ENCODE results near the gene GPAT2. TPM values are rescaled to one million over a fixed set of nuclear protein-coding genes. Genes with fewer than 3 reads are reported as not detected.
A peak's percentile ranks its signal among the peaks of the same experiment; 100 is the strongest.
"Not testable (repeated sequence)": the region's sequence is repeated elsewhere in the genome, so short reads cannot be mapped to it uniquely, and the experiment has no call there.

Gene GPAT2
- total RNA-seq, 1 donor from 2014 or later = not detected

DNA sequence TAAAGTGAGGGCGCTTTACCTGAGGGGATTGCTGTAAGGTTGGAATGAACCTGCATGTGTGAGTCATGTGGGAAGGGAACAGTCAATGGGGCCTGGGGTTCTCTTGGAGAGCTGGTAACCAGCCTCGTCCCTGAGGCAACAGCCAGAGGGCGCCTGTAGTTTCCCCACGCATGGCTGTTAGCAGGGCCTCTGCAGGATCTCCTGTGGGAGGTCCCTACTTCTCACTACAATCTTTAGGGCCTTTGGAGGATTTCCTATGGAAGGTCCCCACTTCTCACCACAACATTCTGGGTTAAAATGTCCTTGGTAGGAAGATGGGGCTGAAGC lies 23.6 kb downstream of the GPAT2 start:
- H2AFZ ChIP-seq (replicated peaks); H3K9me3 ChIP-seq (ENCODE audit: low read depth); H3K79me2 ChIP-seq (ENCODE audit: low read depth); H3K36me3 Mint-ChIP-seq; H3K4me1 Mint-ChIP-seq; H3K9me3 Mint-ChIP-seq; H3K4me1 ChIP-seq; H3K36me3 ChIP-seq; H3K27ac Mint-ChIP-seq; H3F3A ChIP-seq (ENCODE audit: low read depth); H3K9ac ChIP-seq; H3K27ac ChIP-seq; H4K20me1 ChIP-seq (ENCODE audit: low read depth): not testable (repeated sequence)
- peaks cover 10% of the 10 kb centered on the region for H3K27me3 Mint-ChIP-seq (ENCODE audit: insufficient read depth, low read depth)
- Histone ChIP-seq H3K4me3 (peak overlapping the region; percentile 31), H3K4me2 (peak overlapping the region; percentile 60), H3K27me3 (peaks cover 20% of the 10 kb centered on the region)
- DNase-seq (ENCODE audit: low spot score) = peak; percentile 34
- H3K4me3 Mint-ChIP-seq = peak overlapping the region; percentile 68
- TF ChIP-seq, protein P1, sequence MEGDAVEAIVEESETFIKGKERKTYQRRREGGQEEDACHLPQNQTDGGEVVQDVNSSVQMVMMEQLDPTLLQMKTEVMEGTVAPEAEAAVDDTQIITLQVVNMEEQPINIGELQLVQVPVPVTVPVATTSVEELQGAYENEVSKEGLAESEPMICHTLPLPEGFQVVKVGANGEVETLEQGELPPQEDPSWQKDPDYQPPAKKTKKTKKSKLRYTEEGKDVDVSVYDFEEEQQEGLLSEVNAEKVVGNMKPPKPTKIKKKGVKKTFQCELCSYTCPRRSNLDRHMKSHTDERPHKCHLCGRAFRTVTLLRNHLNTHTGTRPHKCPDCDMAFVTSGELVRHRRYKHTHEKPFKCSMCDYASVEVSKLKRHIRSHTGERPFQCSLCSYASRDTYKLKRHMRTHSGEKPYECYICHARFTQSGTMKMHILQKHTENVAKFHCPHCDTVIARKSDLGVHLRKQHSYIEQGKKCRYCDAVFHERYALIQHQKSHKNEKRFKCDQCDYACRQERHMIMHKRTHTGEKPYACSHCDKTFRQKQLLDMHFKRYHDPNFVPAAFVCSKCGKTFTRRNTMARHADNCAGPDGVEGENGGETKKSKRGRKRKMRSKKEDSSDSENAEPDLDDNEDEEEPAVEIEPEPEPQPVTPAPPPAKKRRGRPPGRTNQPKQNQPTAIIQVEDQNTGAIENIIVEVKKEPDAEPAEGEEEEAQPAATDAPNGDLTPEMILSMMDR (IDR thresholded peaks at IDR 0.05) = peak; percentile 37

DNA sequence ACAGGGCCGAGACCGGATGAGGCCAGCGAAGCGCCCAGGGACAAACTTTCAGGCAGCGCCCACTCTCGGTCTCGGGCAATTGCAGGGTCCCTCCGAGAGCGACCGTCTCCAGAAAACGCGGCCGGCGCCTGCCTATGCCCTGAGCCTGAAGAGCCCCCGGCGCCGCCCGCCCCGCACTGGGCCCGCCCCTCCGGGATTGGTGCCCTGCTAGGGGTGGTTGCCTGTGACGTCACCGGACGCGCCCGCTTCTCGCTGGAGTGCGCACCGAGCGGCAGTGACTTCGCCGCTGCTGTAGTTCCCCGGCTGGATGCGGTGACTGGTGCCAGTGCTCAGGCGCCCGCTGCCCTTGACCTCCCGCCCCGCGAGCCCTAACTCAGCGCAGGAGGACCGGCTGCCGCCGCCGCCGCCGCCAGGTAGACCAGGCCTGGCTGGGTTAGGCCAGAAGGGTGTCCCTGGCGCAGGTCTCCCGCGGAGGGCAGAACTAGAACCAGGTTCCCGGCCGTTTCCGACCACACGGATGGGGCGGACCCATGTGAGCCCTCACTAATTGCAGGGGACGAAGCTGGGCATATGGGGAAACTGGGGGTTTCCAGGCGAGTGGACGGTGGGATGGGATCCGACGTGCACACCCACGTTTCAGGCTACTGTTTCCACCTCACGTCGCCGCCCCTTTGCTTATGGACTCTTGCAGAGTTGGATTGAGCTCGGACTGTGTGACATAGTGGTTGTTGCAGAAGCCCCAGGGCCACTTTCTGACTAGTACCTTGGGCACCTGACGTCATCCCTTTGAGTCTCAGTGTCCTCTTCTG lies 24.2 kb downstream of the GPAT2 start:
- Histone ChIP-seq H3K4me3 (peak overlapping the region; percentile 64), H3K4me2 (peak overlapping the region; percentile 96), H3K27me3 (peaks cover 25% of the 10 kb centered on the region), H2AFZ (replicated peaks) (peak overlapping the region; percentile 85)
- H3K9ac ChIP-seq; H3K4me1 ChIP-seq; H3K4me1 Mint-ChIP-seq; H3K27ac Mint-ChIP-seq; H3F3A ChIP-seq (ENCODE audit: low read depth); H3K36me3 Mint-ChIP-seq; H3K79me2 ChIP-seq (ENCODE audit: low read depth); H3K9me3 ChIP-seq (ENCODE audit: low read depth); H3K27ac ChIP-seq; H4K20me1 ChIP-seq (ENCODE audit: low read depth); H3K36me3 ChIP-seq; H3K9me3 Mint-ChIP-seq: not testable (repeated sequence)
- peak overlapping the region; percentile 88 for H3K4me3 Mint-ChIP-seq
- peak; percentile 97 for DNase-seq (ENCODE audit: low spot score)
- H3K27me3 Mint-ChIP-seq (ENCODE audit: insufficient read depth, low read depth) = peaks cover 10% of the 10 kb centered on the region

DNA sequence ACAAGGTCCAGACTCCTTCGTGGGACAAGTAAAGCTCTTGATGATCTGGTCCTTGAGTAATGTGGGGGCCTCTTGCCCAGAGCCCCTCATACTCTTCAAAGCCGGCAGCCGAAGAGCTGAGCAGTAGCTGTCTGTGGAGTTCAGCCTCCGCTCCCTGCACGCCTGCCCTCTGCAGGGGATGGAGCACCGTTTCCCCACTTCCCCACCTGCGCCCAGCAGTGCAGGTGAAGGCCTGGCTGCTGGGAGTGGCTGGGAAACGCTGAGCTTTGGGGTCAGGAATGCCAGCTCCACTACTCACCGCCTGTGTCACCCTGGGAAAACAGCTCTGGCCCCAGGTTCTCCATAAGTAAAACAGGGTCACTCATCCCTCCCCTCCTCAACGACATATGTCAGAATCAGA lies 24.9 kb downstream of the GPAT2 start:
- H3K9ac ChIP-seq; H3K27ac Mint-ChIP-seq; H3K4me1 ChIP-seq; H3K79me2 ChIP-seq (ENCODE audit: low read depth); H3K36me3 Mint-ChIP-seq; DNase-seq (ENCODE audit: low spot score); H3K27ac ChIP-seq; H4K20me1 ChIP-seq (ENCODE audit: low read depth); H3K4me1 Mint-ChIP-seq; H3K9me3 ChIP-seq (ENCODE audit: low read depth); H3K9me3 Mint-ChIP-seq; H3K36me3 ChIP-seq; H3F3A ChIP-seq (ENCODE audit: low read depth): not testable (repeated sequence)
- Mint-ChIP-seq H3K27me3 (ENCODE audit: insufficient read depth, low read depth) (peaks cover 10% of the 10 kb centered on the region), H3K4me3 (peak overlapping the region; percentile 88)
- Histone ChIP-seq H3K4me3 (peak overlapping the region; percentile 64), H3K4me2 (peak overlapping the region; percentile 96), H2AFZ (replicated peaks) (peak overlapping the region; percentile 85), H3K27me3 (peaks cover 31% of the 10 kb centered on the region)

DNA sequence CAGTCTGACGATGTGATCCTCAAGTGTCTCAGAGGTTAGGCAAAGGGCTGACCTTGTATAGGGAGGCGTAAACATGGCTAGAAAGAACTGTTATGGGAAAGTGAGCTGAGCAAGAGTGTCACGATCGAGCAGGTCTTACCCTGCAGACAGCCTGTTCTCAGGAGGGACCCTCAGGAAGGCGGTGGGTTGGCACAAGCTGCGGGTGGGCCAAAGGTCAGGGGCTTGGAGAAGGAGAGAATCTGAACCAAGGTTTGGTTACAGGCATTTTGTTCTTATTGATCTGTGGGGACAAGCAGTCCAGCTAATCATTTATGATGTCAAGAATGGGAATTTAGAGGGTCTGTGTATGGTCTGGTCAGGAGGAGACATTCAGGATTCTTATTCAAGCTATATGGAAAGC lies 26.7 kb downstream of the GPAT2 start:
- peaks cover 43% of the 10 kb centered on the region for H3K27me3 ChIP-seq
- H3K36me3 ChIP-seq, H3K27ac Mint-ChIP-seq: not testable (repeated sequence)

DNA sequence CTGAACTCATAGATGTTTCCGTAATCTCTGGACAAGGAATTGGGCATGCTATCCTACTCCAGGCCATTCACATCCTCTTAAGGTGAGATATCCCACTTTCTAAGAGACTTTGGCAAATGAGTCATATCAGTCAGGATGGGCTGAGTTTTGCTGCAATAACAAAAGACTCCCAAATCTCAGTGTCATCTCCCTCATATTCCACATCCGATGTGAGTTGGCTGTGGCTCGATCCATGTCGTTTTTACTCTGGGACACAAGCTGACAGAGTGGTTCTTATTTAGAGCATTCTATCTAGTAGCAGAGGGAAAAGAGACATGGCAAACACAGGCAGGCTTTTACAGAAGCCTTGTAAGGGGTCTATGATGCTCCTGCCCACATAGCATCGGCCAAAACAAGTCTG lies 28.5 kb downstream of the GPAT2 start:
- peaks cover 46% of the 10 kb centered on the region for H3K27me3 ChIP-seq
- H3K27ac Mint-ChIP-seq; H2AFZ ChIP-seq (replicated peaks); H3K4me2 ChIP-seq; H3K27me3 Mint-ChIP-seq (ENCODE audit: insufficient read depth, low read depth); H3K9ac ChIP-seq; H3K4me3 Mint-ChIP-seq; H3K79me2 ChIP-seq (ENCODE audit: low read depth); H3K9me3 Mint-ChIP-seq; H3K4me3 ChIP-seq; H3K36me3 Mint-ChIP-seq; H4K20me1 ChIP-seq (ENCODE audit: low read depth); H3K27ac ChIP-seq; H3K4me1 Mint-ChIP-seq; H3K36me3 ChIP-seq; DNase-seq (ENCODE audit: low spot score); H3K4me1 ChIP-seq; H3F3A ChIP-seq (ENCODE audit: low read depth); H3K9me3 ChIP-seq (ENCODE audit: low read depth): not testable (repeated sequence)

More for the DNA sequence above, 26.7 kb downstream of the GPAT2 start:
- not testable (repeated sequence) for H3K4me1 ChIP-seq; H4K20me1 ChIP-seq (ENCODE audit: low read depth); H3K4me3 ChIP-seq; H3K4me3 Mint-ChIP-seq; H3K4me2 ChIP-seq; H3K79me2 ChIP-seq (ENCODE audit: low read depth); H3K9me3 Mint-ChIP-seq; H3K4me1 Mint-ChIP-seq; H3F3A ChIP-seq (ENCODE audit: low read depth); H3K9me3 ChIP-seq (ENCODE audit: low read depth); H3K9ac ChIP-seq; DNase-seq (ENCODE audit: low spot score); H3K36me3 Mint-ChIP-seq; H2AFZ ChIP-seq (replicated peaks); H3K27ac ChIP-seq
- peaks cover 10% of the 10 kb centered on the region for H3K27me3 Mint-ChIP-seq (ENCODE audit: insufficient read depth, low read depth)
